Gastroesophageal sphincter (tissue), 4 donors: ENCODE measurements around the gene MAML3. TPM values are rescaled to one million over a fixed set of nuclear protein-coding genes. Genes with fewer than 3 reads are reported as not detected.

ENCODE experiments used
- ATAC-seq: fragments of 150-250 bp; one replicate; pipeline ENCODE4 v1.9.1; 2016; ENCODE audit warnings: mild to moderate bottlenecking, moderate library complexity
- H3K27ac ChIP-seq, 4 donors: fragments of 200-600 bp; sonication (generic) in 3 of 4; 1 replicate in 3 of 4; 2 replicates in 1 of 4; pipeline ENCODE4 v1.5.1; 2016 to 2019
- H3K27me3 ChIP-seq: fragments of 200-600 bp; sonication (generic); one replicate; pipeline ENCODE4 v1.5.1; 2019
- H3K36me3 ChIP-seq, 2 donors: fragments of 200-600 bp; sonication (generic); one replicate each; pipeline ENCODE4 v1.5.1; 2019; ENCODE audit warnings: control low read depth in 1 of 2
- H3K4me1 ChIP-seq, 3 donors: fragments of 200-600 bp; sonication (generic); 1 replicate in 2 of 3; 2 replicates in 1 of 3; pipeline ENCODE4 v1.5.1; 2016 to 2019; ENCODE audit warnings: control low read depth in 2 of 3
- H3K4me3 ChIP-seq, 2 donors: fragments of 200-600 bp; sonication (generic); one replicate each; pipeline ENCODE4 v1.5.1; 2019; ENCODE audit warnings: mild to moderate bottlenecking in 1 of 2, moderate library complexity in 1 of 2
- H3K9me3 ChIP-seq, 3 donors: fragments of 200-600 bp; sonication (generic); one replicate each; pipeline ENCODE4 v1.5.1; 2017 to 2019; ENCODE audit warnings: control low read depth in 2 of 3
- CTCF ChIP-seq, 4 experiments: fragments of 200-600 bp in 2 of 4; fragments of 450-650 bp in 2 of 4; sonication (generic) in 1 of 4; IDR thresholded peaks; one replicate each; pipeline ENCODE4 v1.5.1; 2017 to 2019; ENCODE audit warnings: antibody characterized with exemption in 4 of 4, mild to moderate bottlenecking in 2 of 4, moderate library complexity in 2 of 4
- EP300 ChIP-seq: sonication (generic); formaldehyde crosslinking; IDR thresholded peaks from one replicate; pipeline ENCODE4 v1.6.1; 2017; ENCODE audit warnings: antibody characterized with exemption, mild to moderate bottlenecking
- POLR2A ChIP-seq, 2 donors: fragments of 450-650 bp; IDR thresholded peaks; one replicate each; pipeline ENCODE4 v1.6.1; 2017; ENCODE audit warnings: antibody characterized with exemption in 2 of 2, mild to moderate bottlenecking in 2 of 2, moderate library complexity in 1 of 2
- POLR2AphosphoS5 ChIP-seq: sonication (generic); formaldehyde crosslinking; IDR thresholded peaks from one replicate; pipeline ENCODE4 v1.6.1; 2017; ENCODE audit warnings: antibody characterized with exemption
- WGBS, 2 donors: methylation state at CpG; one replicate each; pipeline ENCODE4 v1.1.5; 2018; ENCODE audit warnings: low coverage in 1 of 2; 5-methylcytosine and 5-hydroxymethylcytosine counted together
- total RNA-seq, 4 donors: library from RNA; depleted of rRNA; stranded (reverse); fragments of >200 nt; gene quantifications; one replicate each; pipeline ENCODE4 v1.1.0, GENCODE V29; 2016

Gene MAML3
- total RNA-seq, 4 donors from 2014 or later, result 5.3 to 10.6 (median 9.3) TPM

- Histone ChIP-seq H3K36me3 (no peaks in the 10 kb centered on the region), H3K27ac (peak overlapping the region; percentile 84 to 100 (median 98)), H3K27me3 (no peaks in the 10 kb centered on the region), H3K9me3 (no peaks in the 10 kb centered on the region), H3K4me1 (peaks cover 0 to 22% (median 0%) of the 10 kb centered on the region in 3 donors), H3K4me3 (peak overlapping the region; percentile 59 to 86)
- ATAC-seq, result no peak
- 1 to 5% methylated on average over 4 to 14 of the region's 54 CpGs for WGBS, 2 donors
- TF ChIP-seq CTCF (IDR thresholded peaks at IDR 0.05), result peak in 1 of 4 experiments; percentile 12
- TF ChIP-seq EP300, result no peak
These were observed 1.1 kb downstream of the MAML3 start for GRCh38 chr4:140152751-140153418.

- ATAC-seq, result peak; percentile 30
- TF ChIP-seq POLR2AphosphoS5, result peak; percentile 37
- no peak for TF ChIP-seq POLR2A (IDR thresholded peaks at IDR 0.05)
- TF ChIP-seq CTCF (IDR thresholded peaks at IDR 0.05), result peak in 2 of 4 experiments; percentile 43 to 64
- no peak for TF ChIP-seq EP300
- Histone ChIP-seq H3K4me3 (peak overlapping the region; percentile 59 to 86), H3K36me3 (no peaks in the 10 kb centered on the region), H3K27me3 (no peaks in the 10 kb centered on the region), H3K9me3 (no peaks in the 10 kb centered on the region), H3K4me1 (peaks cover 0 to 17% (median 0%) of the 10 kb centered on the region in 3 donors), H3K27ac (peak overlapping the region; percentile 84 to 100 (median 98))
- WGBS, 2 donors, result 1% methylated on average over 18 of the region's 50 CpGs; no CpG with 5 or more reads in 1 of the 2 donors
These were observed 1.8 kb downstream of the MAML3 start for GRCh38 chr4:140152013-140152703.

- peak overlapping the region; percentile 84 to 100 (median 98) for H3K27ac ChIP-seq
- 0% methylated on average over 8 of the region's 11 CpGs; no CpG with 5 or more reads in 1 of the 2 donors for WGBS, 2 donors
These were observed 2.3 kb downstream of the MAML3 start for GRCh38 chr4:140151699-140152012.

GRCh38 chr4:140150886-140151698, 2.9 kb downstream of the MAML3 start:
- peak; percentile 79 for ATAC-seq
- TF ChIP-seq CTCF (IDR thresholded peaks at IDR 0.05) (peak in 1 of 4 experiments; percentile 7), POLR2AphosphoS5 (peak; percentile 80), POLR2A (IDR thresholded peaks at IDR 0.05) (peak; percentile 38 to 49), EP300 (no peak)
- Histone ChIP-seq H3K4me3 (peak overlapping the region; percentile 59 to 86), H3K27me3 (no peaks in the 10 kb centered on the region), H3K4me1 (peaks cover 0 to 17% (median 0%) of the 10 kb centered on the region in 3 donors), H3K27ac (peak overlapping the region; percentile 84 to 100 (median 98)), H3K36me3 (no peaks in the 10 kb centered on the region), H3K9me3 (no peaks in the 10 kb centered on the region)
- 0% methylated on average over 3 of the region's 84 CpGs; no CpG with 5 or more reads in 1 of the 2 donors for WGBS, 2 donors

More at GRCh38 chr4:140151699-140152012, 2.3 kb downstream of the MAML3 start:
- Histone ChIP-seq H3K4me3 (peak overlapping the region; percentile 59 to 86), H3K27me3 (no peaks in the 10 kb centered on the region), H3K4me1 (peaks cover 0 to 17% (median 0%) of the 10 kb centered on the region in 3 donors), H3K9me3 (no peaks in the 10 kb centered on the region), H3K36me3 (no peaks in the 10 kb centered on the region)
- TF ChIP-seq CTCF (IDR thresholded peaks at IDR 0.05), result no peak
- TF ChIP-seq POLR2A (IDR thresholded peaks at IDR 0.05), result no peak
- no peak for TF ChIP-seq EP300
- TF ChIP-seq POLR2AphosphoS5, result no peak
- ATAC-seq, result peak; percentile 35
